NOMO-1 (cell line): ENCODE measurements around the gene PIGK.

Experiments used
- DNase-seq, 2 experiments: peaks; one replicate each; lab custom pipeline; 2025; ENCODE audit not compliant: unreplicated experiment in 2 of 2; lab: John Stamatoyannopoulos, UW

Gene PIGK

GRCh38 chr1:77103486-77103885 is 115.7 kb downstream of the PIGK start:
- DNase-seq = no peak

GRCh38 chr1:77100875-77101274 is 118.4 kb downstream of the PIGK start:
- DNase-seq = no peak

GRCh38 chr1:77096496-77097255 is 122.6 kb downstream of the PIGK start:
- no peak for DNase-seq

GRCh38 chr1:77095236-77095635 is 124.0 kb downstream of the PIGK start:
- DNase-seq = no peak

GRCh38 chr1:77089756-77090155 is 129.5 kb downstream of the PIGK start:
- DNase-seq = no peak

GRCh38 chr1:77085109-77085508 is 134.1 kb downstream of the PIGK start:
- no peak for DNase-seq

- DNase-seq = no peak
These were observed 134.8 kb downstream of the PIGK start for GRCh38 chr1:77084457-77084856.

GRCh38 chr1:77081834-77082233 is 137.4 kb downstream of the PIGK start:
- DNase-seq = no peak

GRCh38 chr1:77076759-77077158 is 142.5 kb downstream of the PIGK start:
- DNase-seq = peak in 1 of 2 experiments; percentile 44

GRCh38 chr1:77068013-77068412 is 151.2 kb downstream of the PIGK start:
- DNase-seq = no peak

- DNase-seq = no peak
These were observed 153.4 kb downstream of the PIGK start for GRCh38 chr1:77065693-77066342.

GRCh38 chr1:77064246-77064645 is 155.0 kb downstream of the PIGK start:
- no peak for DNase-seq

- DNase-seq = no peak
These were observed 156.1 kb downstream of the PIGK start for GRCh38 chr1:77063118-77063517.

- no peak for DNase-seq
These were observed 158.1 kb downstream of the PIGK start for GRCh38 chr1:77061162-77061561.

- DNase-seq = peak; percentile 63 to 67
These were observed 159.2 kb downstream of the PIGK start for GRCh38 chr1:77060000-77060399.

GRCh38 chr1:77057994-77058585 is 161.1 kb downstream of the PIGK start:
- no peak for DNase-seq

GRCh38 chr1:77056525-77056924 is 162.7 kb downstream of the PIGK start:
- no peak for DNase-seq

- no peak for DNase-seq
These were observed 167.8 kb downstream of the PIGK start for GRCh38 chr1:77051425-77051824.

- DNase-seq = peak; percentile 59 to 92
These were observed 170.6 kb downstream of the PIGK start for GRCh38 chr1:77048615-77049005.

- peak; percentile 59 to 92 for DNase-seq
These were observed 171.1 kb downstream of the PIGK start for GRCh38 chr1:77047978-77048614.

GRCh38 chr1:77047575-77047974 is 171.7 kb downstream of the PIGK start:
- no peak for DNase-seq
